ENCODE measurements around the gene PAMR1.

- no peak for TF ChIP-seq EZH2phosphoT487 (IDR thresholded peaks at IDR 0.05; ENCODE audit: insufficient read depth, low read depth)
- TF ChIP-seq EZH2 (IDR thresholded peaks at IDR 0.05; ENCODE audit: insufficient read depth, poor library complexity, severe bottlenecking): no peak
Observed at GRCh38 chr11:35477901-35478300, 47.5 kb downstream of the PAMR1 start.
